Measurements from ENCODE around the gene SDCCAG8.

DNA sequence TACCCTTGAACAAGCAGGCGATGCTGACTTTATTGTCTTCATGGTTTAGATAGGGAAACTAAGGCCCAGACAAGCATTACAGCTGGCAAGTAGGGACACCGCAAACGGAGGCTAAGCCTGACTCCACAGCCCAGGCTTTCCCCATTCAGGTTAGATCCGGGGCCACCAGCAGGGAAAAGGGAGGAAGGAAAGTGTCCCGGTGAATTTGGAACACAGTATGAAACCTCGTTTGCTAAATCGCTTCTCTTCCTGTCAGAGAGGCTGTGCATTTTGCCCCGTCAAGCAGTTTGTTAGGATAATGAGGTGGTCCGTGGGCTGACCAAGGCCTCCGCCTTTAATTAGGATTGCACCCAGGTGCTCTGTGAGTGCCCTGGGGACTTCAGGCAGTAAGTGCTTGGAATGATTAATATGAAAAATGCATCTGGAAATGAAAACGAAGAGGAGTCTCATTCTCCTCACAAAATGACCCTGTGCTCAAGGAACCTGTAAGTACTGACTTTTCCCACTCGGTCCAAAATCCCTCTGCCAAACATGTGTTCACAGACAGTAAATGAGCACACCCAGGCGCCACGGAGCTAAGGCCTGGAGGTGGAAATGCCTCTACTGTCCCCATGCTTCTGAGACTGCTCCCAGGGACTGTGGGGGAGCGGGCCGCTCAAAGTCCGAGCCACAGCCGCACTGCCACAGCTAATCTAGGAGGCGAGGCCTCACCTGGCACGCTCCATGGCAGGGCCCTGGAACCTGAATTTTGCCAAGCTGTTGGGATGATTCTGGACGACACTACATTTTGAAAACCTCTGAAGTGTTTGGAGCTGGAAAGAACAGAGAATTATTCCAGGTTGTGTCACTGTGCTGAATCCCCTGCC is 234.1 kb downstream of the SDCCAG8 start:
- TF ChIP-seq, protein P1, sequence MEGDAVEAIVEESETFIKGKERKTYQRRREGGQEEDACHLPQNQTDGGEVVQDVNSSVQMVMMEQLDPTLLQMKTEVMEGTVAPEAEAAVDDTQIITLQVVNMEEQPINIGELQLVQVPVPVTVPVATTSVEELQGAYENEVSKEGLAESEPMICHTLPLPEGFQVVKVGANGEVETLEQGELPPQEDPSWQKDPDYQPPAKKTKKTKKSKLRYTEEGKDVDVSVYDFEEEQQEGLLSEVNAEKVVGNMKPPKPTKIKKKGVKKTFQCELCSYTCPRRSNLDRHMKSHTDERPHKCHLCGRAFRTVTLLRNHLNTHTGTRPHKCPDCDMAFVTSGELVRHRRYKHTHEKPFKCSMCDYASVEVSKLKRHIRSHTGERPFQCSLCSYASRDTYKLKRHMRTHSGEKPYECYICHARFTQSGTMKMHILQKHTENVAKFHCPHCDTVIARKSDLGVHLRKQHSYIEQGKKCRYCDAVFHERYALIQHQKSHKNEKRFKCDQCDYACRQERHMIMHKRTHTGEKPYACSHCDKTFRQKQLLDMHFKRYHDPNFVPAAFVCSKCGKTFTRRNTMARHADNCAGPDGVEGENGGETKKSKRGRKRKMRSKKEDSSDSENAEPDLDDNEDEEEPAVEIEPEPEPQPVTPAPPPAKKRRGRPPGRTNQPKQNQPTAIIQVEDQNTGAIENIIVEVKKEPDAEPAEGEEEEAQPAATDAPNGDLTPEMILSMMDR (IDR thresholded peaks at IDR 0.05; ENCODE audit: low read depth, low read length) = no peak
- TF ChIP-seq POLR2A (IDR thresholded peaks at IDR 0.05; ENCODE audit: extremely low read depth, insufficient read length) = no peak
